Coronary artery (tissue), 2 donors: ENCODE results near the gene SLC6A7.
A peak's percentile ranks its signal among the peaks of the same experiment; 100 is the strongest.

Experiments
- DNase-seq: peaks from one replicate; pipeline ENCODE4 v3.0.0-alpha.2; 2017; ENCODE audit warnings: low spot score
- H3K27ac ChIP-seq, 2 donors: fragments of 200-600 bp; sonication (generic); one replicate each; pipeline ENCODE4 v1.5.1; 2016 to 2019
- H3K4me3 ChIP-seq: fragments of 200-600 bp; sonication (generic); 2 replicates; pipeline ENCODE4 v1.5.1; 2016; ENCODE audit warnings: mild to moderate bottlenecking, moderate library complexity
- CTCF ChIP-seq: fragments of 200-600 bp; sonication (generic); IDR thresholded peaks from one replicate; pipeline ENCODE4 v1.5.1; 2019; ENCODE audit warnings: antibody characterized with exemption

Gene SLC6A7

GRCh38 chr5:150144246-150144801, 45.5 kb upstream of the SLC6A7 start:
- peak overlapping the region; percentile 81 for H3K4me3 ChIP-seq
- peak overlapping the region; percentile 96 to 98 for H3K27ac ChIP-seq
- no peak for TF ChIP-seq CTCF
- DNase-seq: peak; percentile 90

GRCh38 chr5:150144879-150145278, 45.0 kb upstream of the SLC6A7 start:
- TF ChIP-seq CTCF: no peak
- DNase-seq: no peak
- Histone ChIP-seq H3K4me3 (peak overlapping the region; percentile 81), H3K27ac (peak overlapping the region; percentile 96 to 98)

GRCh38 chr5:150146235-150146634, 43.6 kb upstream of the SLC6A7 start:
- Histone ChIP-seq H3K27ac (peak overlapping the region; percentile 96 to 98), H3K4me3 (peak overlapping the region; percentile 81)
- no peak for DNase-seq
- TF ChIP-seq CTCF: no peak

GRCh38 chr5:150146862-150147601, 42.8 kb upstream of the SLC6A7 start:
- TF ChIP-seq CTCF: no peak
- H3K4me3 ChIP-seq: peak overlapping the region; percentile 81
- peak overlapping the region; percentile 96 to 98 for H3K27ac ChIP-seq
- no peak for DNase-seq

- Histone ChIP-seq H3K27ac (peak overlapping the region; percentile 96 to 98), H3K4me3 (peak overlapping the region; percentile 81)
- DNase-seq: no peak
- no peak for TF ChIP-seq CTCF
Measured at GRCh38 chr5:150147670-150148069, 42.2 kb upstream of the SLC6A7 start.

- DNase-seq: peak; percentile 90
- Histone ChIP-seq H3K4me3 (peak overlapping the region; percentile 81), H3K27ac (peak overlapping the region; percentile 96 to 98)
- TF ChIP-seq CTCF: no peak
Measured at GRCh38 chr5:150148117-150148927, 41.5 kb upstream of the SLC6A7 start.
